ENCODE results near the gene DDX55. TPM values are rescaled to one million over a fixed set of nuclear protein-coding genes. Genes with fewer than 3 reads are reported as not detected.

DDX55 gene
- polyA plus RNA-seq, 1 donor from 2014 or later: 58.8 TPM

Small RNA genes within 50 kb of the gene (small RNA-seq; reads per million reads assigned to genes)
- 0 to 1.8 (median 0.74) reads per million in 3 experiments for gene SNORA9B

Other genes starting within 250 kb of the DDX55 start
- gene SBNO1, start 237.3 kb upstream of the DDX55 start, polyA plus RNA-seq: 17.9 and 18.5 TPM in 2 replicates
- 28.9 and 40.0 TPM in 2 replicates for gene KMT5A, start 218.0 kb upstream of the DDX55 start, polyA plus RNA-seq
- 0.07 and 0.20 TPM in 2 replicates for gene RILPL2, start 165.4 kb upstream of the DDX55 start, polyA plus RNA-seq
- 21.2 and 22.7 TPM in 2 replicates for gene SNRNP35, start 144.0 kb upstream of the DDX55 start, polyA plus RNA-seq
- 1.4 and 9.0 TPM in 2 replicates for gene RILPL1, start 68.4 kb upstream of the DDX55 start, polyA plus RNA-seq
- 159 and 172 TPM in 2 replicates for gene TMED2, start 17.5 kb upstream of the DDX55 start, polyA plus RNA-seq
- 59.9 and 71.1 TPM in 2 replicates for gene EIF2B1, start 31.6 kb downstream of the DDX55 start, polyA plus RNA-seq
- 36.4 and 47.8 TPM in 2 replicates for gene GTF2H3, start 31.7 kb downstream of the DDX55 start, polyA plus RNA-seq
- 14.3 and 15.1 TPM in 2 replicates for gene TCTN2, start 69.0 kb downstream of the DDX55 start, polyA plus RNA-seq
- 33.5 and 34.5 TPM in 2 replicates for gene ATP6V0A2, start 110.3 kb downstream of the DDX55 start, polyA plus RNA-seq
- gene DNAH10, start 160.2 kb downstream of the DDX55 start, polyA plus RNA-seq: 1.6 and 1.9 TPM in 2 replicates